ENCODE measurements around the gene ADAT1. TPM values are rescaled to one million over a fixed set of nuclear protein-coding genes. Genes with fewer than 3 reads are reported as not detected.

The ADAT1 gene
- total and polyA plus RNA-seq, 2 of the 13 experiments (the other 11 are each of a cell fraction or from before 2014, with no cell fraction given) = 18.4 to 40.8 TPM

- TF ChIP-seq ZNF451 (CRISPR knock-in tag; IDR thresholded peaks at IDR 0.05) (no peak), MIER3 (CRISPR knock-in tag; IDR thresholded peaks at IDR 0.05; ENCODE audit: borderline replicate concordance) (peak; percentile 29; the same call in 1 of the 2 replicates), MBNL3 (CRISPR knock-in tag; conservative IDR thresholded peaks at IDR 0.05) (no peak), MAFG (CRISPR knock-in tag; IDR thresholded peaks at IDR 0.05) (no peak), KLF12 (CRISPR knock-in tag; IDR thresholded peaks at IDR 0.05; ENCODE audit: borderline replicate concordance) (no peak), ZNF674 (CRISPR knock-in tag; IDR thresholded peaks at IDR 0.05; ENCODE audit: low read depth) (no peak), SIX1 (CRISPR knock-in tag; IDR thresholded peaks at IDR 0.05; ENCODE audit: borderline replicate concordance) (no peak), NR0B2 (CRISPR knock-in tag; IDR thresholded peaks at IDR 0.05) (peak; percentile 30; the same call in 1 of the 2 replicates), KLF9 (CRISPR knock-in tag; IDR thresholded peaks at IDR 0.05; ENCODE audit: low read depth) (no peak), ZGPAT (CRISPR knock-in tag; IDR thresholded peaks at IDR 0.05) (no peak; the same call in 1 of the 2 replicates), ZKSCAN8 (CRISPR knock-in tag; IDR thresholded peaks at IDR 0.05; ENCODE audit: borderline replicate concordance) (no peak; the same call in 1 of the 2 replicates)
- TF ChIP-seq, protein P1, sequence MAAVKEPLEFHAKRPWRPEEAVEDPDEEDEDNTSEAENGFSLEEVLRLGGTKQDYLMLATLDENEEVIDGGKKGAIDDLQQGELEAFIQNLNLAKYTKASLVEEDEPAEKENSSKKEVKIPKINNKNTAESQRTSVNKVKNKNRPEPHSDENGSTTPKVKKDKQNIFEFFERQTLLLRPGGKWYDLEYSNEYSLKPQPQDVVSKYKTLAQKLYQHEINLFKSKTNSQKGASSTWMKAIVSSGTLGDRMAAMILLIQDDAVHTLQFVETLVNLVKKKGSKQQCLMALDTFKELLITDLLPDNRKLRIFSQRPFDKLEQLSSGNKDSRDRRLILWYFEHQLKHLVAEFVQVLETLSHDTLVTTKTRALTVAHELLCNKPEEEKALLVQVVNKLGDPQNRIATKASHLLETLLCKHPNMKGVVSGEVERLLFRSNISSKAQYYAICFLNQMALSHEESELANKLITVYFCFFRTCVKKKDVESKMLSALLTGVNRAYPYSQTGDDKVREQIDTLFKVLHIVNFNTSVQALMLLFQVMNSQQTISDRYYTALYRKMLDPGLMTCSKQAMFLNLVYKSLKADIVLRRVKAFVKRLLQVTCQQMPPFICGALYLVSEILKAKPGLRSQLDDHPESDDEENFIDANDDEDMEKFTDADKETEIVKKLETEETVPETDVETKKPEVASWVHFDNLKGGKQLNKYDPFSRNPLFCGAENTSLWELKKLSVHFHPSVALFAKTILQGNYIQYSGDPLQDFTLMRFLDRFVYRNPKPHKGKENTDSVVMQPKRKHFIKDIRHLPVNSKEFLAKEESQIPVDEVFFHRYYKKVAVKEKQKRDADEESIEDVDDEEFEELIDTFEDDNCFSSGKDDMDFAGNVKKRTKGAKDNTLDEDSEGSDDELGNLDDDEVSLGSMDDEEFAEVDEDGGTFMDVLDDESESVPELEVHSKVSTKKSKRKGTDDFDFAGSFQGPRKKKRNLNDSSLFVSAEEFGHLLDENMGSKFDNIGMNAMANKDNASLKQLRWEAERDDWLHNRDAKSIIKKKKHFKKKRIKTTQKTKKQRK (IDR thresholded peaks at IDR 0.05; ENCODE audit: low read length) = no peak
- TF ChIP-seq, protein P2, sequence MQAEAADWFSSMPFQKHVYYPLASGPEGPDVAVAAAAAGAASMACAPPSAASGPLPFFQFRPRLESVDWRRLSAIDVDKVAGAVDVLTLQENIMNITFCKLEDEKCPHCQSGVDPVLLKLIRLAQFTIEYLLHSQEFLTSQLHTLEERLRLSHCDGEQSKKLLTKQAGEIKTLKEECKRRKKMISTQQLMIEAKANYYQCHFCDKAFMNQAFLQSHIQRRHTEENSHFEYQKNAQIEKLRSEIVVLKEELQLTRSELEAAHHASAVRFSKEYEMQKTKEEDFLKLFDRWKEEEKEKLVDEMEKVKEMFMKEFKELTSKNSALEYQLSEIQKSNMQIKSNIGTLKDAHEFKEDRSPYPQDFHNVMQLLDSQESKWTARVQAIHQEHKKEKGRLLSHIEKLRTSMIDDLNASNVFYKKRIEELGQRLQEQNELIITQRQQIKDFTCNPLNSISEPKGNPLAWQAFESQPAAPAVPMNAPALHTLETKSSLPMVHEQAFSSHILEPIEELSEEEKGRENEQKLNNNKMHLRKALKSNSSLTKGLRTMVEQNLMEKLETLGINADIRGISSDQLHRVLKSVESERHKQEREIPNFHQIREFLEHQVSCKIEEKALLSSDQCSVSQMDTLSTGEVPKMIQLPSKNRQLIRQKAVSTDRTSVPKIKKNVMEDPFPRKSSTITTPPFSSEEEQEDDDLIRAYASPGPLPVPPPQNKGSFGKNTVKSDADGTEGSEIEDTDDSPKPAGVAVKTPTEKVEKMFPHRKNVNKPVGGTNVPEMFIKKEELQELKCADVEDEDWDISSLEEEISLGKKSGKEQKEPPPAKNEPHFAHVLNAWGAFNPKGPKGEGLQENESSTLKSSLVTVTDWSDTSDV (CRISPR knock-in tag; IDR thresholded peaks at IDR 0.05) = 0 out of 2 replicates have a peak, but pooled peaks have one; percentile 18
- TF ChIP-seq, protein P3, sequence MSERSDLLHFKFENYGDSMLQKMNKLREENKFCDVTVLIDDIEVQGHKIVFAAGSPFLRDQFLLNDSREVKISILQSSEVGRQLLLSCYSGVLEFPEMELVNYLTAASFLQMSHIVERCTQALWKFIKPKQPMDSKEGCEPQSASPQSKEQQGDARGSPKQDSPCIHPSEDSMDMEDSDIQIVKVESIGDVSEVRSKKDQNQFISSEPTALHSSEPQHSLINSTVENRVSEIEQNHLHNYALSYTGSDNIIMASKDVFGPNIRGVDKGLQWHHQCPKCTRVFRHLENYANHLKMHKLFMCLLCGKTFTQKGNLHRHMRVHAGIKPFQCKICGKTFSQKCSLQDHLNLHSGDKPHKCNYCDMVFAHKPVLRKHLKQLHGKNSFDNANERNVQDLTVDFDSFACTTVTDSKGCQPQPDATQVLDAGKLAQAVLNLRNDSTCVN (CRISPR knock-in tag; IDR thresholded peaks at IDR 0.05; ENCODE audit: borderline replicate concordance) = peak; percentile 57
These were observed 25.4 kb upstream of the ADAT1 start (continued) for GRCh38 chr16:75648265-75649076.
